ENCODE data around the gene IRX2. TPM values are rescaled to one million over a fixed set of nuclear protein-coding genes. Genes with fewer than 3 reads are reported as not detected.

The IRX2 gene
- total and polyA plus RNA-seq, 2 donors (not counting 1 experiment from before 2014, with no cell fraction given) = 0.33 to 0.40 TPM

DNA sequence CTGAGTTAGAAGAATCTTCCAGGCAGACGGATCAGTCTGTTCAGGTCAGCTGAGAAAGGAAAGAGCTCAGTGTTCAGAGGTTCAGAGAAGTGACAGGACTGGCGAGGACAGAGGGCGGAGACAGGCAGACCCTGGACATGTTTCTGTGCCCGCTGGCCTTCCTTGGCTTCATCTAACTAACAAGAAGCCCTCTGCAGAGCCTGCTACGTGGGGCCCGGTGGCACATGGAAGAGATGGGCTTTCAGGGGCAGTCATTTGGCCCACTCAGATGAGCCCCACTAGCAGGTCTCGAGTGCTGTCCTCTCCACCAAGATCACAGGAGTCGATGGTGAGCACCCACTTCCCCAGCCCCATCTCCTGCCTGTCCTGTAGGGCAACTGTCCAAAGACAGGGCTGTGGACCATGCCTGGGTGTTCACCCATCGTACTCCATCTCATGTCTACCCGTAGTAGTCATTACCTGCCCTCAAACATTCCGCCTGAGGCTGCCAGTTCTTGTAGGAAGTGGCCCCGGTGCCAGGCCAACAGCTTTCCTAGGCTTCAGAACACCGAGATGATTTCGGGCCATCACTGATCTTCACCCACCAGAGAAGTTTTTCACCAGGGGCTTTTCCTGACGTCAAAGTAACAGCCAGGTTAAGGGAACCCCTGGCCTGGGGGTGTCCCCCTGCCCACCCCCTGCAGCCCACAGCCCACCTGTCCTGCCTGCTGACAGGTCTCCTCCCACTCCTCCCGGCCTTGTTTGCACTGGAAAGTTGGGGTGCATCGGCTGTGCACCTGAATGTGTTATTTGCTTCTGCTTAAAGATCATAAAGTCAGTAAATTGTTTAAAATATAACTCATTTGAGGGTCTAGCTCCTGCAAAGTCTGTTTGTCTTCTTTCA, 14.0 kb downstream of the IRX2 start:
- Histone ChIP-seq H3K4me2 (ENCODE audit: extremely low read depth, insufficient read depth, low read length) (no peak overlapping the region), H3K36me3 (ENCODE audit: control insufficient read depth, insufficient read depth, low read length) (no peaks in the 10 kb centered on the region), H4K20me1 (ENCODE audit: control insufficient read depth, extremely low read depth, insufficient read depth, low read length) (no peaks in the 10 kb centered on the region), H3K4me1 (ENCODE audit: control insufficient read depth, extremely low read depth, insufficient read depth, low read length) (no peaks in the 10 kb centered on the region), H3K27ac (ENCODE audit: insufficient read depth, low read length) (no peak overlapping the region), H3K9ac (ENCODE audit: insufficient read depth, low read length) (no peak overlapping the region), H3K4me3 (replicated peaks in 1 of 4; ENCODE audit: control extremely low read depth in 1 of 4, insufficient read depth in 1 of 4, low read depth in 3 of 4, low read length in 4 of 4) (no peak overlapping the region), H2AFZ (ENCODE audit: low read length) (no peak overlapping the region), H3K9me3 (ENCODE audit: control insufficient read depth, insufficient read depth, low read depth, low read length) (no peaks in the 10 kb centered on the region), H3K79me2 (ENCODE audit: control insufficient read depth, insufficient read depth, low read length) (no peaks in the 10 kb centered on the region), H3K27me3 (ENCODE audit: control insufficient read depth, insufficient read depth, low read length) (peaks cover 10% of the 10 kb centered on the region)
- DNase-seq (ENCODE audit: low read depth in 2 of 2) = no peak
- no peak for TF ChIP-seq EZH2 (IDR thresholded peaks at IDR 0.05; ENCODE audit: low read length, missing control alignments)
- TF ChIP-seq, protein P1, sequence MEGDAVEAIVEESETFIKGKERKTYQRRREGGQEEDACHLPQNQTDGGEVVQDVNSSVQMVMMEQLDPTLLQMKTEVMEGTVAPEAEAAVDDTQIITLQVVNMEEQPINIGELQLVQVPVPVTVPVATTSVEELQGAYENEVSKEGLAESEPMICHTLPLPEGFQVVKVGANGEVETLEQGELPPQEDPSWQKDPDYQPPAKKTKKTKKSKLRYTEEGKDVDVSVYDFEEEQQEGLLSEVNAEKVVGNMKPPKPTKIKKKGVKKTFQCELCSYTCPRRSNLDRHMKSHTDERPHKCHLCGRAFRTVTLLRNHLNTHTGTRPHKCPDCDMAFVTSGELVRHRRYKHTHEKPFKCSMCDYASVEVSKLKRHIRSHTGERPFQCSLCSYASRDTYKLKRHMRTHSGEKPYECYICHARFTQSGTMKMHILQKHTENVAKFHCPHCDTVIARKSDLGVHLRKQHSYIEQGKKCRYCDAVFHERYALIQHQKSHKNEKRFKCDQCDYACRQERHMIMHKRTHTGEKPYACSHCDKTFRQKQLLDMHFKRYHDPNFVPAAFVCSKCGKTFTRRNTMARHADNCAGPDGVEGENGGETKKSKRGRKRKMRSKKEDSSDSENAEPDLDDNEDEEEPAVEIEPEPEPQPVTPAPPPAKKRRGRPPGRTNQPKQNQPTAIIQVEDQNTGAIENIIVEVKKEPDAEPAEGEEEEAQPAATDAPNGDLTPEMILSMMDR (conservative IDR thresholded peaks at IDR 0.05 in 1 of 2, IDR thresholded peaks at IDR 0.05 in 1 of 2; ENCODE audit: low read depth in 1 of 2, low read length in 2 of 2) = no peak

GRCh38 chr5:2736872-2737271, 14.6 kb downstream of the IRX2 start:
- Histone ChIP-seq H4K20me1 (ENCODE audit: control insufficient read depth, extremely low read depth, insufficient read depth, low read length) (no peaks in the 10 kb centered on the region), H3K9ac (ENCODE audit: insufficient read depth, low read length) (no peak overlapping the region), H3K27ac (ENCODE audit: insufficient read depth, low read length) (no peak overlapping the region), H3K36me3 (ENCODE audit: control insufficient read depth, insufficient read depth, low read length) (no peaks in the 10 kb centered on the region), H3K27me3 (ENCODE audit: control insufficient read depth, insufficient read depth, low read length) (peaks cover 10% of the 10 kb centered on the region), H3K4me2 (ENCODE audit: extremely low read depth, insufficient read depth, low read length) (no peak overlapping the region), H3K9me3 (ENCODE audit: control insufficient read depth, insufficient read depth, low read depth, low read length) (no peaks in the 10 kb centered on the region), H3K4me3 (replicated peaks in 1 of 4; ENCODE audit: control extremely low read depth in 1 of 4, insufficient read depth in 1 of 4, low read depth in 3 of 4, low read length in 4 of 4) (no peak overlapping the region), H3K4me1 (ENCODE audit: control insufficient read depth, extremely low read depth, insufficient read depth, low read length) (no peaks in the 10 kb centered on the region), H2AFZ (ENCODE audit: low read length) (no peak overlapping the region), H3K79me2 (ENCODE audit: control insufficient read depth, insufficient read depth, low read length) (no peaks in the 10 kb centered on the region)
- no peak for DNase-seq (ENCODE audit: low read depth in 2 of 2)
- TF ChIP-seq, protein P1 (conservative IDR thresholded peaks at IDR 0.05 in 1 of 2, IDR thresholded peaks at IDR 0.05 in 1 of 2; ENCODE audit: low read depth in 1 of 2, low read length in 2 of 2) = no peak

DNA sequence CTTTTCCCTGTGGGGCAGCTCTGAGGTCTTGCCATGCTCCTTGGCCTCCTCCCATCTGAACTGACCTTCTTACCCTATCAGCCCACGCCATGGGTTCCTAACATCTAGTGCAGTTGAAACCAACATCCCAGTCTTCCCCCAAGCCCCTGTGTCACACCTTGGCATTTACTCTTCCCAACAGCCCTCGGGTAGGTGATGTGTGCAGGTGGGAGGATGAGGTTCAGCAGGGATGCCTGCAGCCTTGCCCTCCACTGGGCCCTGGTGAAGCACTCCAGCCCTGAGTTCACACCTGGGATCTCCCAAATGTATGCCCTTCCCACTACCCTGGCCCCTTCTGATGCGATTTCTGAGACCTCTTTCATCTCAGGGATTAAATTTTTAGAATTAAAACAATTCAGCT, 15.5 kb downstream of the IRX2 start:
- peaks cover 9% of the 10 kb centered on the region for H3K27me3 ChIP-seq (ENCODE audit: control insufficient read depth, insufficient read depth, low read length)
- H3K27ac ChIP-seq (ENCODE audit: insufficient read depth, low read length) = no peak overlapping the region
- H3K4me1 ChIP-seq (ENCODE audit: control insufficient read depth, extremely low read depth, insufficient read depth, low read length) = no peaks in the 10 kb centered on the region

More for the DNA sequence above, 15.5 kb downstream of the IRX2 start:
- no peak for TF ChIP-seq EZH2 (IDR thresholded peaks at IDR 0.05; ENCODE audit: low read length, missing control alignments)
- TF ChIP-seq, protein P1 (conservative IDR thresholded peaks at IDR 0.05 in 1 of 2, IDR thresholded peaks at IDR 0.05 in 1 of 2; ENCODE audit: low read depth in 1 of 2, low read length in 2 of 2) = no peak
- Histone ChIP-seq H3K9ac (ENCODE audit: insufficient read depth, low read length) (no peak overlapping the region), H3K9me3 (ENCODE audit: control insufficient read depth, insufficient read depth, low read depth, low read length) (no peaks in the 10 kb centered on the region), H2AFZ (ENCODE audit: low read length) (no peak overlapping the region), H3K4me2 (ENCODE audit: extremely low read depth, insufficient read depth, low read length) (no peak overlapping the region), H4K20me1 (ENCODE audit: control insufficient read depth, extremely low read depth, insufficient read depth, low read length) (no peaks in the 10 kb centered on the region), H3K36me3 (ENCODE audit: control insufficient read depth, insufficient read depth, low read length) (no peaks in the 10 kb centered on the region), H3K79me2 (ENCODE audit: control insufficient read depth, insufficient read depth, low read length) (no peaks in the 10 kb centered on the region), H3K4me3 (replicated peaks in 1 of 4; ENCODE audit: control extremely low read depth in 1 of 4, insufficient read depth in 1 of 4, low read depth in 3 of 4, low read length in 4 of 4) (no peak overlapping the region)
- no peak for DNase-seq (ENCODE audit: low read depth in 2 of 2)

Data from fibroblast of lung (primary cell).